ENCODE results near the gene NSFL1C. TPM values are rescaled to one million over a fixed set of nuclear protein-coding genes. Genes with fewer than 3 reads are reported as not detected.

Gene NSFL1C
- total and polyA plus RNA-seq, 9 of the 15 experiments (the other 6 are each of a cell fraction or from before 2014, with no cell fraction given) = 20.8 to 119 (median 47.0) TPM

GRCh38 chr20:1468117-1468624, 1.5 kb upstream of the NSFL1C start (continued):
- TF ChIP-seq HINFP (tag; conservative IDR thresholded peaks at IDR 0.05; ENCODE audit: low read depth) (0 out of 2 replicates have a peak, but pooled peaks have one; percentile 43), PHTF2 (CRISPR knock-in tag; IDR thresholded peaks at IDR 0.05) (no peak), ZC3H4 (CRISPR knock-in tag; IDR thresholded peaks at IDR 0.05; ENCODE audit: borderline replicate concordance) (peak; percentile 91), FOSL1 (tag; conservative IDR thresholded peaks at IDR 0.05) (0 out of 2 replicates have a peak, but pooled peaks have one; percentile 22), ASH1L (IDR thresholded peaks at IDR 0.05; ENCODE audit: borderline replicate concordance, low read depth, partially characterized antibody) (no peak), POLR2H (tag; IDR thresholded peaks at IDR 0.05; ENCODE audit: low read depth) (peak; percentile 54; the same call in 1 of the 2 replicates), TEAD2 (tag; IDR thresholded peaks at IDR 0.05) (no peak), CEBPB (tag; IDR thresholded peaks at IDR 0.05) (peak; percentile 4; the same call in 1 of the 2 replicates), BRD9 (IDR thresholded peaks at IDR 0.05; ENCODE audit: low read depth, partially characterized antibody) (peak; percentile 8), ZNF133 (CRISPR knock-in tag; IDR thresholded peaks at IDR 0.05) (no peak)
